Esophagus (tissue), 2 donors: ENCODE results near the gene C2orf92. TPM values are rescaled to one million over a fixed set of nuclear protein-coding genes. Genes with fewer than 3 reads are reported as not detected.
"Not testable (repeated sequence)": the region's sequence is repeated elsewhere in the genome, so short reads cannot be mapped to it uniquely, and the experiment has no call there.

Experiments
- H3K27ac ChIP-seq, 2 donors: one replicate each; pipeline ENCODE4 v1.5.1; 2013; ENCODE audit warnings: low read depth in 2 of 2, mild to moderate bottlenecking in 2 of 2, inconsistent platforms in 1 of 2, low read length in 1 of 2, moderate library complexity in 1 of 2
- H3K27me3 ChIP-seq, 2 donors: one replicate each; pipeline ENCODE4 v1.6.1; 2013; ENCODE audit warnings: low read length in 2 of 2, control low read depth in 1 of 2, mild to moderate bottlenecking in 1 of 2; ENCODE audit not compliant: insufficient read depth in 2 of 2, control insufficient read depth in 1 of 2
- H3K36me3 ChIP-seq, 2 donors: one replicate each; pipeline ENCODE4 v1.6.1; 2013; ENCODE audit warnings: low read length in 1 of 2; ENCODE audit not compliant: control insufficient read depth in 2 of 2, insufficient read depth in 2 of 2
- H3K4me1 ChIP-seq, 2 donors: one replicate each; pipeline ENCODE4 v1.6.1; 2013; ENCODE audit warnings: low read length in 1 of 2; ENCODE audit not compliant: control insufficient read depth in 2 of 2, insufficient read depth in 2 of 2
- H3K4me3 ChIP-seq, 2 donors: one replicate each; pipeline ENCODE4 v1.5.1; 2013; ENCODE audit warnings: low read length in 2 of 2, mild to moderate bottlenecking in 2 of 2, low read depth in 1 of 2, moderate library complexity in 1 of 2
- H3K9me3 ChIP-seq, 2 donors: one replicate each; pipeline ENCODE4 v1.6.1; 2013; ENCODE audit warnings: mild to moderate bottlenecking in 2 of 2, low read depth in 1 of 2, low read length in 1 of 2, moderate library complexity in 1 of 2; ENCODE audit not compliant: control insufficient read depth in 2 of 2, insufficient read depth in 1 of 2
- WGBS, 2 donors: extraction: QIAGEN DNeasy Blood & Tissue Kit; methylation state at CpG; one replicate each; pipeline ENCODE4 v1.1.7; 2013; 5-methylcytosine and 5-hydroxymethylcytosine counted together
- polyA plus RNA-seq, 2 donors: library from polyadenylated mRNA; stranded (reverse); fragments of 200-250 nt; gene quantifications; one replicate each; pipeline ENCODE4 v1.2.3, GENCODE V29; 2013
- donor health status: healthy with polysubstance abuse.
- donor health status: Bipolar disorder and iron deficiency.

Gene C2orf92
- polyA plus RNA-seq, 2 donors, result 1.8 to 14.3 TPM

GRCh38 chr2:97708608-97709007 is 39.1 kb downstream of the C2orf92 start:
- no peaks in the 10 kb centered on the region for H3K9me3 ChIP-seq
- WGBS, 2 donors, result 88% methylated on average over 8 of the region's 8 CpGs
- no peaks in the 10 kb centered on the region for H3K4me1 ChIP-seq
- no peak overlapping the region for H3K27ac ChIP-seq
- no peaks in the 10 kb centered on the region for H3K27me3 ChIP-seq
- H3K4me3 ChIP-seq, result no peak overlapping the region
- H3K36me3 ChIP-seq, result no peaks in the 10 kb centered on the region

- no peaks in the 10 kb centered on the region for H3K4me1 ChIP-seq
- H3K9me3 ChIP-seq, result no peaks in the 10 kb centered on the region
- WGBS, 2 donors, result 84 to 88% methylated on average over 6 of the region's 6 CpGs
Measured at GRCh38 chr2:97711394-97711711, 41.8 kb downstream of the C2orf92 start.

GRCh38 chr2:97712175-97712574 is 42.7 kb downstream of the C2orf92 start:
- H3K27ac ChIP-seq, H3K4me3 ChIP-seq, H3K9me3 ChIP-seq, H3K4me1 ChIP-seq, H3K27me3 ChIP-seq, H3K36me3 ChIP-seq: not testable (repeated sequence)
- WGBS, 2 donors, result 66 to 83% methylated on average over 9 of the region's 9 CpGs

More at GRCh38 chr2:97711394-97711711, 41.8 kb downstream of the C2orf92 start:
- Histone ChIP-seq H3K27me3 (no peaks in the 10 kb centered on the region), H3K4me3 (no peak overlapping the region), H3K27ac (no peak overlapping the region), H3K36me3 (no peaks in the 10 kb centered on the region)

- Histone ChIP-seq H3K36me3 (no peaks in the 10 kb centered on the region), H3K4me1 (no peaks in the 10 kb centered on the region), H3K4me3 (no peak overlapping the region), H3K27ac (peak overlapping the region in 1 of 2 donors; percentile 8), H3K27me3 (no peaks in the 10 kb centered on the region), H3K9me3 (no peaks in the 10 kb centered on the region)
- 68 to 80% methylated on average over 7 to 11 of the region's 11 CpGs for WGBS, 2 donors
Measured at GRCh38 chr2:97712693-97713295, 43.3 kb downstream of the C2orf92 start.

GRCh38 chr2:97713296-97714083 is 44.0 kb downstream of the C2orf92 start, which contains the start of gene ZAP70:
TSS of gene ZAP70 (plus strand) at chr2:97713576. CDS start at chr2:97724037, 10,461 bp downstream.
- Histone ChIP-seq H3K27ac (peak within 1 kb of the TSS; percentile 34 to 55), H3K36me3 (no peaks in the 10 kb centered on the region), H3K9me3 (no peaks in the 10 kb centered on the region), H3K4me3 (peak within 1 kb of the TSS in 1 of 2 donors; percentile 22), H3K4me1 (no peaks in the 10 kb centered on the region), H3K27me3 (no peaks in the 10 kb centered on the region)
- 72 to 74% methylated on average over 21 of the region's 21 CpGs for WGBS, 2 donors

- no peaks in the 10 kb centered on the region for H3K27me3 ChIP-seq
- no peaks in the 10 kb centered on the region for H3K9me3 ChIP-seq
- WGBS, 2 donors, result 67 to 68% methylated on average over 17 of the region's 17 CpGs
- peak overlapping the region in 1 of 2 donors; percentile 22 for H3K4me3 ChIP-seq
- peak overlapping the region; percentile 34 to 55 for H3K27ac ChIP-seq
- H3K4me1 ChIP-seq, result no peaks in the 10 kb centered on the region
- H3K36me3 ChIP-seq, result no peaks in the 10 kb centered on the region
Measured at GRCh38 chr2:97714084-97714949, 44.8 kb downstream of the C2orf92 start.

GRCh38 chr2:97714950-97715652 is 45.6 kb downstream of the C2orf92 start:
- 71 to 74% methylated on average over 13 of the region's 13 CpGs for WGBS, 2 donors
- H3K4me3 ChIP-seq, result peak overlapping the region in 1 of 2 donors; percentile 22
- H3K36me3 ChIP-seq, result no peaks in the 10 kb centered on the region
- no peaks in the 10 kb centered on the region for H3K27me3 ChIP-seq
- no peak overlapping the region for H3K27ac ChIP-seq
- H3K4me1 ChIP-seq, result no peaks in the 10 kb centered on the region
- no peaks in the 10 kb centered on the region for H3K9me3 ChIP-seq

- no peaks in the 10 kb centered on the region for H3K36me3 ChIP-seq
- no peak overlapping the region for H3K27ac ChIP-seq
- no peaks in the 10 kb centered on the region for H3K27me3 ChIP-seq
- no peaks in the 10 kb centered on the region for H3K4me1 ChIP-seq
- 72 to 75% methylated on average over 8 to 9 of the region's 9 CpGs for WGBS, 2 donors
- no peaks in the 10 kb centered on the region for H3K9me3 ChIP-seq
- H3K4me3 ChIP-seq, result peak overlapping the region in 1 of 2 donors; percentile 3
Measured at GRCh38 chr2:97715951-97716694, 46.6 kb downstream of the C2orf92 start.
